ENCODE measurements around the gene ATP6V1E1. TPM values are rescaled to one million over a fixed set of nuclear protein-coding genes. Genes with fewer than 3 reads are reported as not detected.
"Not testable (repeated sequence)": the region's sequence is repeated elsewhere in the genome, so short reads cannot be mapped to it uniquely, and the experiment has no call there.

ATP6V1E1 gene
- total and polyA plus RNA-seq, 2 donors (not counting 1 experiment from before 2014, with no cell fraction given): 51.3 to 82.6 TPM

DNA sequence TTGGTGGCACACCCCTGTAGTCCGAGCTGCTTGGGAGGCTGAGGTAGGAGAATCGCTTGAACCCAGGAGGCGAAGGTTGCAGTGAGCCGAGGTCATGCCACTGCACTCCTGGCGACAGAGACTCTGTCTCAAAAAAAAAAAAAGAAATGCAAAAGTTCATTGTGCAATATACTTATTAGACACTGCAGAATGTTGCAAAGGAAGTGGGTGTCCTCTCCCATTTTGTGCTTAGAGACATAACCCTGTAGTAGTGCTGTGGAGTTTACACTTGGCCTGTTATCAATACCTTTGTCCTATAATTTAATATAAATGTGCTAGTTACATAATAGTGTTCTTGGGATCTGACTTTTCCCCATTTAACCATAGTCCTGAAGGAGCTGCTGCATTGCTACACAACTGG lies 19.4 kb upstream of the ATP6V1E1 start:
- Mint-ChIP-seq H3K4me1 (peaks cover under 1% of the 10 kb centered on the region), H3K27ac (no peak overlapping the region), H3K4me3 (no peak overlapping the region), H3K27me3 (no peaks in the 10 kb centered on the region), H3K9me3 (ENCODE audit: insufficient read depth) (no peaks in the 10 kb centered on the region)
- ATAC-seq (ENCODE audit: low read depth) (no peak), DNase-seq (no peak)
- no peak overlapping the region for H3K4me2 ChIP-seq (replicated peaks; ENCODE audit: low read depth, low read length, poor library complexity, severe bottlenecking)
- no peaks in the 10 kb centered on the region for H3K9me3 ChIP-seq (ENCODE audit: control extremely low read depth in 1 of 3, control insufficient read depth in 2 of 3, insufficient read depth in 1 of 3, low read length in 2 of 3)
- ChIA-PET CTCF (no interaction called here), POLR2A (no interaction called here)
- H3K4me3 ChIP-seq (ENCODE audit: control extremely low read depth in 1 of 5, extremely low read depth in 1 of 5, insufficient read depth in 1 of 5, low read depth in 2 of 5, low read length in 4 of 5): no peak overlapping the region
- intact Hi-C loops (cut with micrococcal nuclease): no loop called here
- H3K27me3 ChIP-seq (replicated peaks in 1 of 4; ENCODE audit: control extremely low read depth in 1 of 4, control insufficient read depth in 3 of 4, insufficient read depth in 4 of 4, low read length in 3 of 4): no peaks in the 10 kb centered on the region
- peaks cover 0 to 10% of the 10 kb centered on the region in 2 experiments for H3K36me3 ChIP-seq (replicated peaks in 1 of 2; ENCODE audit: control extremely low read depth in 1 of 2, control insufficient read depth in 1 of 2, extremely low read depth in 1 of 2, insufficient read depth in 2 of 2, low read length in 1 of 2)
- H2AFZ ChIP-seq (ENCODE audit: insufficient read depth, low read depth, low read length, poor library complexity, severe bottlenecking): no peak overlapping the region
- no peak overlapping the region for H3K9ac ChIP-seq (ENCODE audit: low read length)
- H3K27ac ChIP-seq (ENCODE audit: low read length in 2 of 2): no peak overlapping the region
- H4K20me1 ChIP-seq (ENCODE audit: control insufficient read depth, insufficient read depth, low read length, poor library complexity, severe bottlenecking): no peaks in the 10 kb centered on the region
- no peaks in the 10 kb centered on the region for H3K4me1 ChIP-seq (ENCODE audit: control insufficient read depth in 2 of 2, insufficient read depth in 2 of 2, low read length in 2 of 2)
- WGBS (ENCODE audit: insufficient coverage): no CpG with 5 or more reads among the region's 5 CpGs
- H3K79me2 ChIP-seq (ENCODE audit: control insufficient read depth, insufficient read depth, low read length): peaks cover 37% of the 10 kb centered on the region
- no peak for TF ChIP-seq EZH2 (IDR thresholded peaks at IDR 0.05; ENCODE audit: borderline replicate concordance, insufficient read depth, low read depth, low read length, poor library complexity, severe bottlenecking)
- TF ChIP-seq, protein P1, sequence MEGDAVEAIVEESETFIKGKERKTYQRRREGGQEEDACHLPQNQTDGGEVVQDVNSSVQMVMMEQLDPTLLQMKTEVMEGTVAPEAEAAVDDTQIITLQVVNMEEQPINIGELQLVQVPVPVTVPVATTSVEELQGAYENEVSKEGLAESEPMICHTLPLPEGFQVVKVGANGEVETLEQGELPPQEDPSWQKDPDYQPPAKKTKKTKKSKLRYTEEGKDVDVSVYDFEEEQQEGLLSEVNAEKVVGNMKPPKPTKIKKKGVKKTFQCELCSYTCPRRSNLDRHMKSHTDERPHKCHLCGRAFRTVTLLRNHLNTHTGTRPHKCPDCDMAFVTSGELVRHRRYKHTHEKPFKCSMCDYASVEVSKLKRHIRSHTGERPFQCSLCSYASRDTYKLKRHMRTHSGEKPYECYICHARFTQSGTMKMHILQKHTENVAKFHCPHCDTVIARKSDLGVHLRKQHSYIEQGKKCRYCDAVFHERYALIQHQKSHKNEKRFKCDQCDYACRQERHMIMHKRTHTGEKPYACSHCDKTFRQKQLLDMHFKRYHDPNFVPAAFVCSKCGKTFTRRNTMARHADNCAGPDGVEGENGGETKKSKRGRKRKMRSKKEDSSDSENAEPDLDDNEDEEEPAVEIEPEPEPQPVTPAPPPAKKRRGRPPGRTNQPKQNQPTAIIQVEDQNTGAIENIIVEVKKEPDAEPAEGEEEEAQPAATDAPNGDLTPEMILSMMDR (IDR thresholded peaks at IDR 0.05): no peak

DNA sequence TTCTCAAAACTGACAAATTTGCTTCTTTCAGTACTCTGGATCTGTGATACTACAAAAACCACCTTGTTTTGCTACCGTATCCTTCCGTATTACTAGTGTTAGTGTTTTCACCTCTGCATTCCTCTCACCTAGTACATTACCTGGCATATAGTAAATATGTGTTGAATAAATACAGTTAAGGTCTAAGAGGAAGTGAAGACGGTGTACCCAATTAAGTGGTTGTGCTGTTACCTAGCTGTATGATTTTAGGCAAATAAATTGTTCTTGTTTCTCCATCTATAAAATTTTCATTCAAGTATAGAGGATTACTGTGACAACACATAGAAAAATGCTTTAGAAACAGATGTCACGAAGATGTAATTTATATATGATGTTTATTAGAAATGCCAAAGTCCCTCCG lies 18.9 kb upstream of the ATP6V1E1 start:
- ChIA-PET POLR2A (no interaction called here), CTCF (no interaction called here)
- Mint-ChIP-seq H3K27ac (no peak overlapping the region), H3K4me3 (no peak overlapping the region), H3K27me3 (no peaks in the 10 kb centered on the region), H3K9me3 (ENCODE audit: insufficient read depth) (no peaks in the 10 kb centered on the region), H3K4me1 (peaks cover 3% of the 10 kb centered on the region)
- Histone ChIP-seq H3K4me3 (ENCODE audit: control extremely low read depth in 1 of 5, extremely low read depth in 1 of 5, insufficient read depth in 1 of 5, low read depth in 2 of 5, low read length in 4 of 5) (no peak overlapping the region), H2AFZ (ENCODE audit: insufficient read depth, low read depth, low read length, poor library complexity, severe bottlenecking) (no peak overlapping the region), H4K20me1 (ENCODE audit: control insufficient read depth, insufficient read depth, low read length, poor library complexity, severe bottlenecking) (no peaks in the 10 kb centered on the region), H3K27me3 (replicated peaks in 1 of 4; ENCODE audit: control extremely low read depth in 1 of 4, control insufficient read depth in 3 of 4, insufficient read depth in 4 of 4, low read length in 3 of 4) (no peaks in the 10 kb centered on the region), H3K9ac (ENCODE audit: low read length) (no peak overlapping the region), H3K4me2 (replicated peaks; ENCODE audit: low read depth, low read length, poor library complexity, severe bottlenecking) (no peak overlapping the region), H3K4me1 (ENCODE audit: control insufficient read depth in 2 of 2, insufficient read depth in 2 of 2, low read length in 2 of 2) (no peaks in the 10 kb centered on the region), H3K9me3 (ENCODE audit: control extremely low read depth in 1 of 3, control insufficient read depth in 2 of 3, insufficient read depth in 1 of 3, low read length in 2 of 3) (no peaks in the 10 kb centered on the region), H3K36me3 (replicated peaks in 1 of 2; ENCODE audit: control extremely low read depth in 1 of 2, control insufficient read depth in 1 of 2, extremely low read depth in 1 of 2, insufficient read depth in 2 of 2, low read length in 1 of 2) (peaks cover 0 to 10% of the 10 kb centered on the region in 2 experiments), H3K79me2 (ENCODE audit: control insufficient read depth, insufficient read depth, low read length) (peaks cover 33% of the 10 kb centered on the region), H3K27ac (ENCODE audit: low read length in 2 of 2) (no peak overlapping the region)
- WGBS (ENCODE audit: insufficient coverage): 100% methylated on average over 1 of the region's 5 CpGs
- intact Hi-C loops (cut with micrococcal nuclease): no loop called here
- DNase-seq: no peak
- ATAC-seq (ENCODE audit: low read depth): no peak
- TF ChIP-seq EZH2 (IDR thresholded peaks at IDR 0.05; ENCODE audit: borderline replicate concordance, insufficient read depth, low read depth, low read length, poor library complexity, severe bottlenecking): no peak

GRCh38 chr22:17642357-17642756 lies 13.8 kb upstream of the ATP6V1E1 start:
- POLR2A ChIA-PET: interaction anchor here (0.7 kb wide), 1 partner anchor 154 kb away, joined by 5 read pairs; no protein-coding TSS in a partner anchor
- CTCF ChIA-PET; DNase-seq; H3K4me2 ChIP-seq (replicated peaks; ENCODE audit: low read depth, low read length, poor library complexity, severe bottlenecking); ATAC-seq (ENCODE audit: low read depth); intact Hi-C loops (cut with micrococcal nuclease); H3K27ac Mint-ChIP-seq; H3K9ac ChIP-seq (ENCODE audit: low read length); H4K20me1 ChIP-seq (ENCODE audit: control insufficient read depth, insufficient read depth, low read length, poor library complexity, severe bottlenecking); H2AFZ ChIP-seq (ENCODE audit: insufficient read depth, low read depth, low read length, poor library complexity, severe bottlenecking); H3K27me3 Mint-ChIP-seq; H3K27me3 ChIP-seq (replicated peaks in 1 of 4; ENCODE audit: control extremely low read depth in 1 of 4, control insufficient read depth in 3 of 4, insufficient read depth in 4 of 4, low read length in 3 of 4); H3K27ac ChIP-seq (ENCODE audit: low read length in 2 of 2); H3K9me3 ChIP-seq (ENCODE audit: control extremely low read depth in 1 of 3, control insufficient read depth in 2 of 3, insufficient read depth in 1 of 3, low read length in 2 of 3); H3K36me3 ChIP-seq (replicated peaks in 1 of 2; ENCODE audit: control extremely low read depth in 1 of 2, control insufficient read depth in 1 of 2, extremely low read depth in 1 of 2, insufficient read depth in 2 of 2, low read length in 1 of 2); H3K4me3 ChIP-seq (ENCODE audit: control extremely low read depth in 1 of 5, extremely low read depth in 1 of 5, insufficient read depth in 1 of 5, low read depth in 2 of 5, low read length in 4 of 5); H3K9me3 Mint-ChIP-seq (ENCODE audit: insufficient read depth); H3K4me3 Mint-ChIP-seq: not testable (repeated sequence)
- H3K4me1 Mint-ChIP-seq: peaks cover 28% of the 10 kb centered on the region
- no CpG with 5 or more reads among the region's 4 CpGs for WGBS (ENCODE audit: insufficient coverage)
- peaks cover 15 to 19% of the 10 kb centered on the region in 2 donors for H3K4me1 ChIP-seq (ENCODE audit: control insufficient read depth in 2 of 2, insufficient read depth in 2 of 2, low read length in 2 of 2)
- H3K79me2 ChIP-seq (ENCODE audit: control insufficient read depth, insufficient read depth, low read length): peaks cover 29% of the 10 kb centered on the region
